BE2C (cell line): ENCODE measurements around the gene COL8A1.

ENCODE experiments used
- DNase-seq: peaks from one replicate; pipeline ENCODE4 v3.0.0-alpha.2; 2020
- H3K27me3 ChIP-seq: fragments of 250-450 bp; sonication (Bioruptor Pico); 2 replicates; pipeline ENCODE4 v1.5.1; 2020; ENCODE audit warnings: mild to moderate bottlenecking
- H3K36me3 ChIP-seq: fragments of 250-450 bp; sonication (Bioruptor Pico); 2 replicates; pipeline ENCODE4 v1.5.1; 2020; ENCODE audit warnings: mild to moderate bottlenecking
- H3K4me1 ChIP-seq: fragments of 250-450 bp; sonication (Bioruptor Pico); 2 replicates; pipeline ENCODE4 v1.5.1; 2020
- H3K4me3 ChIP-seq: 2 replicates; pipeline ENCODE4 v1.5.1; 2011; ENCODE audit warnings: low read depth, low read length
- H3K9me3 ChIP-seq: fragments of 250-450 bp; sonication (Bioruptor Pico); 2 replicates; pipeline ENCODE4 v1.5.1; 2020
- TF ChIP-seq, protein P1 (sequence below): IDR thresholded peaks from 2 replicates; pipeline ENCODE4 v1.5.1; 2012; ENCODE audit warnings: mild to moderate bottlenecking, low read depth, low read length

Gene COL8A1

DNA sequence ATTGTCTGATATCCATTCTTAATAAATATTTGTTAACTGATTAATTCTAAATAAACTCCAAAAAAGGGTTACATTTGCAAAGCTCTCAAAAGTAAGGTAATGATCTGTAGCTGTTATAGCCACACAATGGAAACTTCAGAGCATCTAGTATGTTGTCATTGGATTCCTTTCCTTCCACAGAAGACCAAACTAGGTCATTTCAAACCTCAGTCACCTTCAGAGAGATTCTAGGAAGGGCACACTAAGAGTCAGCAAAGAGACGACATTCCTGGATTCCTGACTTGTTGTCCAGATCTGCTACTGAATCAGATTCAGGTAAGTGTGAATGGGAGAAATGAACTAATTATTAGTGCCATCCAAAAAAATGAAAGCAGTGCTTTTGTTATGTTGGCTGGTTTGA lies 3.0 kb upstream of the COL8A1 start:
- Histone ChIP-seq H3K4me1 (no peaks in the 10 kb centered on the region), H3K27me3 (peaks cover 44% of the 10 kb centered on the region), H3K36me3 (no peaks in the 10 kb centered on the region), H3K9me3 (no peaks in the 10 kb centered on the region), H3K4me3 (no peak overlapping the region)
- TF ChIP-seq, protein P1, sequence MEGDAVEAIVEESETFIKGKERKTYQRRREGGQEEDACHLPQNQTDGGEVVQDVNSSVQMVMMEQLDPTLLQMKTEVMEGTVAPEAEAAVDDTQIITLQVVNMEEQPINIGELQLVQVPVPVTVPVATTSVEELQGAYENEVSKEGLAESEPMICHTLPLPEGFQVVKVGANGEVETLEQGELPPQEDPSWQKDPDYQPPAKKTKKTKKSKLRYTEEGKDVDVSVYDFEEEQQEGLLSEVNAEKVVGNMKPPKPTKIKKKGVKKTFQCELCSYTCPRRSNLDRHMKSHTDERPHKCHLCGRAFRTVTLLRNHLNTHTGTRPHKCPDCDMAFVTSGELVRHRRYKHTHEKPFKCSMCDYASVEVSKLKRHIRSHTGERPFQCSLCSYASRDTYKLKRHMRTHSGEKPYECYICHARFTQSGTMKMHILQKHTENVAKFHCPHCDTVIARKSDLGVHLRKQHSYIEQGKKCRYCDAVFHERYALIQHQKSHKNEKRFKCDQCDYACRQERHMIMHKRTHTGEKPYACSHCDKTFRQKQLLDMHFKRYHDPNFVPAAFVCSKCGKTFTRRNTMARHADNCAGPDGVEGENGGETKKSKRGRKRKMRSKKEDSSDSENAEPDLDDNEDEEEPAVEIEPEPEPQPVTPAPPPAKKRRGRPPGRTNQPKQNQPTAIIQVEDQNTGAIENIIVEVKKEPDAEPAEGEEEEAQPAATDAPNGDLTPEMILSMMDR, result no peak
- no peak for DNase-seq

DNA sequence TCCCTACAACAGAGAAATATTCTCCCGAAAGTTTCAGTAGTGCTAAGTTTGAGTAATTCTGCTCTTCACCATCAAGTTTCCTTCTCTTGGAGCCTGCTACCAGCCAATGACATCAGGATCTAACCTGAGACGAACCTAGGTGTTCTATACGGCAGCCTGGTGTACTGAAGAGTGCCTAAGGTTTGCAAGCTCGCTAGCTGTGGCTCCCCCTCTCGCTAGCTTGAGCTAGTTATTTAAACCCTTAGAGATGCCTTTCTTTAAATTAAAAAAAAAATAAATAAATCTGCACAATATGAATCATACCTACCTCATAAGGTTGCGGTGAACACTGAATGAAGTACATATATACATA lies 1.4 kb upstream of the COL8A1 start:
- Histone ChIP-seq H3K27me3 (peaks cover 49% of the 10 kb centered on the region), H3K9me3 (no peaks in the 10 kb centered on the region), H3K4me3 (no peak overlapping the region), H3K4me1 (no peaks in the 10 kb centered on the region), H3K36me3 (no peaks in the 10 kb centered on the region)
- TF ChIP-seq, protein P1, result no peak
- no peak for DNase-seq

DNA sequence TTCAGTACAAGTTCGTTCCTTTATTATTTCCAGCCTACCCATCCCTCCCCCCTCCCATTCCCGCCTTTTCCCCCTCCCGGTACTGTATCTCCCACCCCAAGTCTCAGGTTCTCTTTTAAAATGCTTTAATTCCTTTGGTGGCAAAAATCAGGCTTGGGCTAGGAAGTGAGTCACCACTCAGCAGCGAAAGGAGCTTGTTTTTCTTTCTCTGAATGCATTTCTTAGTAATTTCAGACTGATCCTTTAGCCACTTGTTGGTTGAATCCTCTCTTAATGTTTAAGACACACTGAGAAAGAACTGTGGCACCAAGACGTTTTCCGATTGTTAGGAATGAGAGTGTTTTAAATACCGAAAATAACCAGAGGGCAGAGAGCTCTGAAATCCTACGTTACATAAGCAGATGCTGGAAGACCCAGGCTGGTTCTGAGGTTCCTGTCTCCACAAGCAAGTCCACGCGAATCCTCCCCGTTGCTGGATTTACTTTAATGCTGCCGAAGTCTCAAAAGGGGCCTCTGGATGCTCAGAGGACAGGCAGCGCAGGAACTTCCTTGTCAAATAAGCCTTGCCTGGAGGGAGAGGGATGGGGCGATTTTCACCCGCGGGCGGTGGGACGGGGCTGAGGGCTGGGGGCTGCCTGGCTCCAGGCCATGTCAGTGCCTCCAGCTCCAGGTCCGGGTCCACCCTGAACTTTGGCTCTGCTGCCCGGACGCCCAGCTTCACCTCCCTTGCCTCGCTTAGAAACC lies 854 bp upstream of the COL8A1 start:
- TF ChIP-seq, protein P1, result no peak
- H3K36me3 ChIP-seq, result no peaks in the 10 kb centered on the region
- H3K4me1 ChIP-seq, result no peaks in the 10 kb centered on the region
- no peak overlapping the region for H3K4me3 ChIP-seq
- DNase-seq, result no peak
- peaks cover 49% of the 10 kb centered on the region for H3K27me3 ChIP-seq
- H3K9me3 ChIP-seq, result no peaks in the 10 kb centered on the region

DNA sequence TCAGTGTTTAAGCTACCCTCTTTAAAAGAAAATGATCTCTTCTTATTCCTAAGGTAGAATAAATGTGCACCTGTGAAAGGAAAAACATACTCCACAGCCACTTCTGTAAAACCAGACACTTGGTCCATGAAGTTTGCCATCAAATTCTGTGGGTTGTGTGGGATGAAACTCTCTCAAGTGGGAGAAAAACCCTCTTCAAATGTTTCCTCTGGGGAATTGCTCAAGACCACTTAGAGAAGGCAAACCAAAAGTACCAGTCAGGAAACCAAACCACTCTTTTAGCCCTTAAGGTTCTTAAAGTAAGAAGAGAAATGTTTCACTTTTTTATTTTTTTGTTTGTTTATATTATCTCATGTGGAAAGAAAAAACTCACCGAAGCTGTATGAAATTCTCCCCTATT lies 1.2 kb downstream of the COL8A1 start:
- peaks cover 49% of the 10 kb centered on the region for H3K27me3 ChIP-seq
- no peak overlapping the region for H3K4me3 ChIP-seq
- no peaks in the 10 kb centered on the region for H3K9me3 ChIP-seq
- TF ChIP-seq, protein P1, result no peak
- no peaks in the 10 kb centered on the region for H3K4me1 ChIP-seq
- DNase-seq, result no peak
- no peaks in the 10 kb centered on the region for H3K36me3 ChIP-seq

DNA sequence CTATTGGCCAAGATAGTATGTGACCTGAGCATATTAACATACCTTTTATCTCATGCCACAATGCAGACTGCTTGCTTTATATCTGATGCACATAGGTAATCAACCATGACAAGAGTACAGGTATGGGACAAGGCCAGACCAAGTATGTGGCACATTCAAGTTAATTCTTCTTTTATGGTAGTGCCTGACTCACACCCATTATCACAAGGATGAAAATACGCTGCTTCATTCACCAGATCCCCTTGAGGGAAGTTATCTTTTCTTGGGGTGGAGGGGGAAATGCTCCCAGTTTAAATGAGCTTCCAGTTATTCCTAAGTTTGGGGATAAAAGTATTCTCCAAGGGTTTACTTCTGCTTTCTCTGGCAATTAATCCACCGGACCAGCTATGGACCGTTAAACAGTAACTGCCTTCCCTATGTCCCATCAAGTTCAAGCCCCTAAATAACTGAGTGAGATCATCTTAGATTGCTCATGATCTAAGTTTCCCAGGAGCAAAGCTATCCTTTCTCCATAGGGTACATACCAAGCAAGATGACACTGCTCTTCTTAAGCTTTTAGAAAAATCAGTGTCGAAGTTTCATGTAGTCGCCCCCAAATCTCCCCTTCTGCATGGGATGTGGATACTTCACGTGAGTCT lies 1.9 kb downstream of the COL8A1 start:
- TF ChIP-seq, protein P1, result no peak
- Histone ChIP-seq H3K9me3 (no peaks in the 10 kb centered on the region), H3K4me1 (no peaks in the 10 kb centered on the region), H3K4me3 (no peak overlapping the region), H3K27me3 (peaks cover 44% of the 10 kb centered on the region), H3K36me3 (no peaks in the 10 kb centered on the region)
- DNase-seq, result no peak

DNA sequence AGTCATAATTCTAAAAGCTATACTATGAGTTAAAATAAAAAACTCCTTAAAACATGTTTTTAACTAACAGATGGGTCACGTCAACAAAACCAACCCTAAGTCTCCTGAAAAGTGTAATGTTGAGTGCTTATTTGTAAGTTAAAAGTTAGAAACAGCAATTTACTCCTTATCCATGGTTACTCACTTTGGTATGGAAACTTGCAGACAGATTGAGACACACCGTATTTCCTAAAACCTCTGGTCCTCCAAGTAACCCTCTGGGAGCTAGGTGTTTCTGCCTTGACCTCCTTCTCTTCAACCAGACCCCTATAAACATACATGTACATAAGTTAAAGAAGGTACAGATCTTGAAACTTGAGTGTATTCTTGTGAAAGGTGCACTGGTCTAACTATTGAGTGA lies 3.1 kb downstream of the COL8A1 start:
- Histone ChIP-seq H3K27me3 (peaks cover 34% of the 10 kb centered on the region), H3K4me1 (no peaks in the 10 kb centered on the region), H3K36me3 (no peaks in the 10 kb centered on the region), H3K9me3 (no peaks in the 10 kb centered on the region), H3K4me3 (no peak overlapping the region)
- no peak for DNase-seq
- TF ChIP-seq, protein P1, result no peak
